H1 (cell line): ENCODE measurements around the gene LPP. TPM values are rescaled to one million over a fixed set of nuclear protein-coding genes. Genes with fewer than 3 reads are reported as not detected.

Experiments
- CTCF ChIA-PET: fragments of 300-600 bp; sonication (Branson Sonifier 250); formaldehyde crosslinking; loops from one replicate; lab custom pipeline; 2021; ENCODE audit not compliant: partially characterized antibody; lab: Charles Lee
- POLR2A ChIA-PET: fragments of 300-600 bp; sonication (Branson Sonifier 250); formaldehyde crosslinking; loops from one replicate; lab custom pipeline; 2021; ENCODE audit warnings: inconsistent platforms; ENCODE audit not compliant: partially characterized antibody; lab: Charles Lee
- DNase-seq, 2 experiments: peaks; one replicate each; pipeline versions ENCODE4 v3.0.0 to v3.0.0-alpha.2; 2010 to 2022; ENCODE audit warnings: low spot score in 2 of 2, low read depth in 1 of 2, mixed read lengths in 1 of 2
- FAIRE-seq: peaks from 2 replicates; lab custom pipeline; 2011; peaks lifted over from hg19 to GRCh38; lab: Jason Lieb, UNC
- H2AFZ ChIP-seq: 2 replicates; pipeline ENCODE4 v1.8.1; 2012; ENCODE audit warnings: low read length, inconsistent platforms
- H2AK5ac ChIP-seq: 2 replicates; pipeline ENCODE4 v1.6.1; 2013; ENCODE audit warnings: low read depth, low read length
- H2BK120ac ChIP-seq: replicated peaks from 2 replicates; pipeline ENCODE3; 2013; ENCODE audit warnings: low read depth, low read length, inconsistent platforms
- H2BK12ac ChIP-seq: 2 replicates; pipeline ENCODE4 v1.6.1; 2013; ENCODE audit warnings: low read depth, low read length
- H2BK15ac ChIP-seq: 2 replicates; pipeline ENCODE4 v1.6.1; 2013; ENCODE audit warnings: low read length
- H2BK20ac ChIP-seq: 2 replicates; pipeline ENCODE4 v1.6.1; 2013; ENCODE audit warnings: low read length
- H2BK5ac ChIP-seq: 2 replicates; pipeline ENCODE4 v1.6.1; 2013; ENCODE audit warnings: low read depth, low read length
- H3K14ac ChIP-seq: 2 replicates; pipeline ENCODE4 v1.6.1; 2013; ENCODE audit warnings: inconsistent platforms; ENCODE audit not compliant: insufficient read length
- H3K18ac ChIP-seq: 2 replicates; pipeline ENCODE4 v1.6.1; 2013; ENCODE audit warnings: low read length; ENCODE audit errors: extremely low read depth
- H3K23ac ChIP-seq: 2 replicates; pipeline ENCODE4 v1.6.1; 2013; ENCODE audit warnings: inconsistent platforms; ENCODE audit not compliant: insufficient read length
- H3K23me2 ChIP-seq: 2 replicates; pipeline ENCODE4 v1.6.1; 2013; ENCODE audit warnings: low read depth, low read length
- H3K27ac ChIP-seq: 2 replicates; pipeline ENCODE4 v1.6.1; 2011; ENCODE audit warnings: low read depth, low read length, inconsistent platforms
- H3K27me3 ChIP-seq, 4 experiments: replicated peaks in 1 of 4; 1 replicate in 1 of 4; 2 replicates in 3 of 4; pipeline versions ENCODE4 v1.6.1 to v1.8.1; 2011 to 2013; ENCODE audit warnings: low read length in 3 of 4, mild to moderate bottlenecking in 3 of 4, inconsistent platforms in 2 of 4, mixed read lengths in 2 of 4, moderate library complexity in 1 of 4; ENCODE audit not compliant: control insufficient read depth in 3 of 4, insufficient read depth in 3 of 4; ENCODE audit errors: extremely low read depth in 1 of 4
- H3K36me3 ChIP-seq, 4 experiments: 2 replicates each; pipeline versions ENCODE4 v1.6.1 to v1.8.1; 2011 to 2013; ENCODE audit warnings: mild to moderate bottlenecking in 4 of 4, low read length in 3 of 4, moderate library complexity in 2 of 4, control low read depth in 1 of 4, inconsistent platforms in 1 of 4; ENCODE audit not compliant: insufficient read depth in 4 of 4, control insufficient read depth in 2 of 4
- H3K4ac ChIP-seq: replicated peaks from 2 replicates; pipeline ENCODE3; 2013; ENCODE audit warnings: low read length, low read depth, mixed read lengths, inconsistent platforms; ENCODE audit not compliant: insufficient read length
- H3K4me1 ChIP-seq, 4 experiments: replicated peaks in 1 of 4; 1 replicate in 1 of 4; 2 replicates in 3 of 4; pipeline versions ENCODE4 v1.6.1 to v1.8.1; 2011 to 2013; ENCODE audit warnings: low read length in 3 of 4, inconsistent platforms in 2 of 4, mixed read lengths in 1 of 4; ENCODE audit not compliant: insufficient read depth in 4 of 4, control insufficient read depth in 3 of 4
- H3K4me2 ChIP-seq, 2 experiments: 2 replicates each; pipeline versions ENCODE4 v1.6.1 to v1.8.1; 2011 to 2013; ENCODE audit warnings: low read depth in 2 of 2, low read length in 2 of 2, control low read depth in 1 of 2, inconsistent platforms in 1 of 2, mild to moderate bottlenecking in 1 of 2; ENCODE audit not compliant: insufficient read depth in 1 of 2
- H3K4me3 ChIP-seq, 4 experiments: fragments of 200-600, 300-600 bp in 1 of 4; sonication (generic), shearing (Covaris generic), sonication (Bioruptor Twin) in 1 of 4; 2 replicates each; pipeline versions ENCODE4 v1.5.1 to v1.8.1; 2011 to 2016; ENCODE audit warnings: low read length in 4 of 4, low read depth in 3 of 4, control low read depth in 2 of 4, inconsistent platforms in 2 of 4, mild to moderate bottlenecking in 2 of 4, mixed read lengths in 1 of 4, moderate library complexity in 1 of 4; ENCODE audit not compliant: insufficient read depth in 2 of 4; ENCODE audit errors: extremely low read depth in 1 of 4
- H3K56ac ChIP-seq: replicated peaks from 2 replicates; pipeline ENCODE3; 2013; ENCODE audit warnings: low read depth, mild to moderate bottlenecking, mixed read lengths, low read length, inconsistent platforms; ENCODE audit not compliant: insufficient read length
- H3K79me1 ChIP-seq: 2 replicates; pipeline ENCODE4 v1.6.1; 2013; ENCODE audit warnings: low read depth, low read length, control low read depth
- H3K79me2 ChIP-seq, 2 experiments: 2 replicates each; pipeline versions ENCODE4 v1.6.1 to v1.8.1; 2012 to 2013; ENCODE audit warnings: low read length in 2 of 2, mild to moderate bottlenecking in 2 of 2, inconsistent platforms in 1 of 2; ENCODE audit not compliant: insufficient read depth in 2 of 2, control insufficient read depth in 1 of 2
- H3K9ac ChIP-seq, 4 experiments: replicated peaks in 1 of 4; 1 replicate in 1 of 4; 2 replicates in 3 of 4; pipeline versions ENCODE4 v1.6.1 to v1.8.1; 2011 to 2013; ENCODE audit warnings: low read depth in 3 of 4, low read length in 3 of 4, control low read depth in 2 of 4, mild to moderate bottlenecking in 2 of 4, moderate library complexity in 2 of 4, inconsistent platforms in 1 of 4; ENCODE audit errors: extremely low read depth in 1 of 4
- H3K9me3 ChIP-seq, 2 experiments: 2 replicates each; pipeline versions ENCODE4 v1.6.1 to v1.8.1; 2012 to 2013; ENCODE audit warnings: mild to moderate bottlenecking in 2 of 2, moderate library complexity in 2 of 2, control low read depth in 1 of 2, inconsistent platforms in 1 of 2, low read depth in 1 of 2, low read length in 1 of 2, mixed read lengths in 1 of 2; ENCODE audit not compliant: insufficient read depth in 2 of 2
- H4K20me1 ChIP-seq, 2 experiments: replicated peaks in 1 of 2; 2 replicates each; pipeline versions ENCODE3 to v1.8.1; 2011 to 2013; ENCODE audit warnings: inconsistent platforms in 2 of 2, low read length in 2 of 2, mild to moderate bottlenecking in 1 of 2; ENCODE audit not compliant: insufficient read depth in 2 of 2, control insufficient read depth in 1 of 2
- H4K5ac ChIP-seq: 2 replicates; pipeline ENCODE4 v1.6.1; 2013; ENCODE audit warnings: low read length, low read depth, mixed read lengths, inconsistent platforms; ENCODE audit not compliant: insufficient read length
- H4K8ac ChIP-seq: 2 replicates; pipeline ENCODE4 v1.8.0; 2013; ENCODE audit warnings: mild to moderate bottlenecking, moderate library complexity, low read length, inconsistent platforms; ENCODE audit not compliant: insufficient read depth; ENCODE audit errors: extremely low read depth
- H4K91ac ChIP-seq: replicated peaks from 2 replicates; pipeline ENCODE3; 2013; ENCODE audit warnings: low read length, mixed read lengths, inconsistent platforms; ENCODE audit not compliant: insufficient read length
- ATF2 ChIP-seq: IDR thresholded peaks from 2 replicates; pipeline ENCODE4 v1.6.1; 2012; ENCODE audit warnings: low read length, inconsistent platforms
- CEBPB ChIP-seq: IDR thresholded peaks from 2 replicates; pipeline ENCODE4 v1.6.1; 2012; ENCODE audit warnings: low read depth, low read length
- CREB1 ChIP-seq: IDR thresholded peaks from 2 replicates; pipeline ENCODE4 v1.6.1; 2012; ENCODE audit warnings: inconsistent platforms
- EGR1 ChIP-seq: IDR thresholded peaks from 2 replicates; pipeline ENCODE4 v1.6.1; 2011; ENCODE audit warnings: low read depth, low read length, borderline replicate concordance
- EP300 ChIP-seq, 2 experiments: IDR thresholded peaks; 1 replicate in 1 of 2; 2 replicates in 1 of 2; pipeline ENCODE4 v1.6.1; 2011 to 2012; ENCODE audit warnings: low read depth in 2 of 2, low read length in 2 of 2, mild to moderate bottlenecking in 2 of 2, borderline replicate concordance in 1 of 2, inconsistent platforms in 1 of 2, moderate library complexity in 1 of 2
- PHF8 ChIP-seq: fragments of 200-600 bp; sonication (generic); conservative IDR thresholded peaks from 2 replicates; pipeline ENCODE4 v1.7.1; 2012; ENCODE audit warnings: low read depth, mild to moderate bottlenecking, inconsistent platforms, low read length, moderate library complexity
- POLR2AphosphoS5 ChIP-seq: IDR thresholded peaks from 2 replicates; pipeline ENCODE4 v1.6.1; 2011; ENCODE audit warnings: low read depth, low read length
- SIX5 ChIP-seq: IDR thresholded peaks from 2 replicates; pipeline ENCODE4 v1.6.1; 2011; ENCODE audit warnings: mild to moderate bottlenecking, low read depth, low read length
- SP1 ChIP-seq: IDR thresholded peaks from 2 replicates; pipeline ENCODE4 v1.6.1; 2011; ENCODE audit warnings: low read depth, low read length
- polyA plus RNA-seq, 7 experiments: library from polyadenylated mRNA; depleted of rRNA in 3 of 7; stranded (reverse) in 5 of 7; unstranded in 2 of 7; fragments of >200 nt in 5 of 7; fragments of 200-250 nt in 2 of 7; gene quantifications; 1 replicate in 5 of 7; 2 replicates in 1 of 7; 4 replicates in 1 of 7; pipeline versions ENCODE4 v1.2.1 to v1.2.3, GENCODE V29; 2011 to 2013; ENCODE audit warnings: missing spikeins in 2 of 7, mixed read lengths in 2 of 7
- total RNA-seq: library from RNA; stranded (reverse); fragmentation: NEBNext Ultra II Directional; extraction: Animal tissue kit (Norgen Biotek cat#: 25700); gene quantifications from 2 replicates; pipeline ENCODE4 v1.2.1, GENCODE V29; 2021

The LPP gene
- total and polyA plus RNA-seq, 2 of the 8 experiments (the other 6 are each of a cell fraction or from before 2014, with no cell fraction given): 10.0 to 53.3 TPM

- Histone ChIP-seq H3K79me1 (no peaks in the 10 kb centered on the region), H2AK5ac (no peak overlapping the region), H2BK12ac (no peak overlapping the region), H3K9me3 (no peaks in the 10 kb centered on the region), H3K23me2 (no peaks in the 10 kb centered on the region), H2BK5ac (no peak overlapping the region), H3K4ac (no peak overlapping the region), H4K91ac (no peak overlapping the region), H3K79me2 (no peaks in the 10 kb centered on the region), H3K9ac (no peak overlapping the region), H3K23ac (no peak overlapping the region), H3K56ac (no peak overlapping the region), H3K14ac (no peak overlapping the region), H2BK15ac (no peak overlapping the region), H4K20me1 (no peaks in the 10 kb centered on the region), H2BK120ac (no peak overlapping the region), H2AFZ (no peak overlapping the region), H2BK20ac (no peak overlapping the region), H4K8ac (no peak overlapping the region), H3K4me2 (no peak overlapping the region), H3K18ac (no peak overlapping the region), H3K36me3 (no peaks in the 10 kb centered on the region), H3K4me1 (peaks cover 0 to 6% (median 2%) of the 10 kb centered on the region in 4 experiments; a peak in 3 of 7 replicates), H4K5ac (no peak overlapping the region), H3K4me3 (no peak overlapping the region), H3K27ac (no peak overlapping the region), H3K27me3 (no peaks in the 10 kb centered on the region)
- DNase-seq (no peak), FAIRE-seq (no peak)
- CTCF ChIA-PET: no interaction called here
- POLR2A ChIA-PET: no interaction called here
- TF ChIP-seq CREB1 (no peak), ATF2 (no peak), SIX5 (no peak), POLR2AphosphoS5 (no peak), EGR1 (no peak), PHF8 (no peak), CEBPB (no peak), EP300 (IDR thresholded peaks at IDR 0.05; ENCODE audit: borderline replicate concordance in 1 of 2, low read depth in 2 of 2, low read length in 2 of 2) (no peak), SP1 (no peak)
Measured at GRCh38 chr3:188700918-188701317, 547.0 kb downstream of the LPP start.
